CD4-positive, alpha-beta T cell treated with Interleukin-4 for 4 hours (primary cell): Measurements from ENCODE around the gene TFF2.

Source experiments
- DNase-seq: peaks from one replicate; pipeline ENCODE4 v3.0.0-alpha.2; 2020

The TFF2 gene

DNA sequence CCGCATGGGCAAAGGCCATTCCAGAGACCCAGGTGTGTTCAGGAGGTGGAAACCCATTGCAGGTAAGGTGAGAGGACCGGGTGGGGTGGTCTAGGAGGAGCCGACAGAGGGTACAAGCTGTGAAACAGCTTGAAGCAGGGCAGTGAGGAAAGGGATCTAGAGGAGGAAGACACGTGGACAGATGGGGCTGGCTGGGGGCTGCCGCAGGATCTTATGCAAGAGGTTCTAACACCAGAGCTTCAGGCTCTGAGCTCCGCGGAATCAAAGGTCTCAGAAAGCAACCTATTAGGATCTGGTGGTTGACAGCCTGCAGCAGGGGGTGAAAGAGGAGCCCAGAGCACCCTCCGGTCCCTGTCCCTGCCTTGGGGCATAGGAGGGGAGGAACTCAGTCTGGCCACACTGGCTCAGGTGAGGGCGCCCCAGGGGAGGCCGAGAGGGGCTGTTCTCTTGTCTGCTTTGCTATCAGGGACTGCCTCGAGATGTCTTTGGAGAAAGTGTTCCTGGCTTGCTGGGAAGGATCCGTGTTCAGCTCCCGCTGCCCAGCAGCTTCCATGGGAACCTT lies 13.6 kb upstream of the TFF2 start:
- DNase-seq: no peak

DNA sequence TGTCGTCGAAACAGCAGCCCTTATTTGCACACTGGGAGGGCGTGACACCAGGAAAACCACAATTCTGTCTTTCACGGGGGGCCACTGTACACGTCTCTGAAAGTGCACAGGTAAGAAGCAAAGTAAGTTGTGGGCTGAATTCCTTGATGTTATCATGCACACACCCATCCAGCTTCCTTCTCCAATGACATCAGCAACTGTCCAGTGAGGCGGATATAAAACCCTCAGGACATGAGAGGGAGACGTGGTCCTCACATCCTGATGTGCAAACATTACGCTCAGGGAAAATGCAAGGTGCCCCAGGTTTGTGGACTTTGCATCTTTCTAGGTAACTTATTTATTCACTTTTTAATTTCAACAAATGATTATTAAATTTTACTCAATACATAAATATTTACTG lies 12.5 kb upstream of the TFF2 start:
- no peak for DNase-seq

DNA sequence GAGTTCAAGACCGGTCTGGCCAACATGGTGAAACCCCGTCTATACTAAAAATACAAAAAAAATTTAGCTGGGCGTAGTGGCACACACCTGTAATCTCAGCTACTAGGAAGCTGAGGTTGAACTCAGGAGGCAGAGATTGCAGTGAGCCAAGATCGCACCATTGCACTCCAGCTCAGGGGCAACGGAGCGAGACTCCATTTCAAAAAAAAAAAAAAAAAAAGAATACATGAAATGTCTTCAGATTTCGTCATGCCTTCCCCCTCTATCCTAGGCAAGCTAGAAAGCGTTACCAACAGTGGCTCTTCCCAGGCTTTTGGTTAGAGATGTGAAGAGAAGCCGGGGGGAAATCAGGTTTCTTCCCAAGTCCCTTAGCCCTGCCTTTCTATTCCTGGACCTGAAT lies 11.9 kb upstream of the TFF2 start:
- DNase-seq: no peak

DNA sequence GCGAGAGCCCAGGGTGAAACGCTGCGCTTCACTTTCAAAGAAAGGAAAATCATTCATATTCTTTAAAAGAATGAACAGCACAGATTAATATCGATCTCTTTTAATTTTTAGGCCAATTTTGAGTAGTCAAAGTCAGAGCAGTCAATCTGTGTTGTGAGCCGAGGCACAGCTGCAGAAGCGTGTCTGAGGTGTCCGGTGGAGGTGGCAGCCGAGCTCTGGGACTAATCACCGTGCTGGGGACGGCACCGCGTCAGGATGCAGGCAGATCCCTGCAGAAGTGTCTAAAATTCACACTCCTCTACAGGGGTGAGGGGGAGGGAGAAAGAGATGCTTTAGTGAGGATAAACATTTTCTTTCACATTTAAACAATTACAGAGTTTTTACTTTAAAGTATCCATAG lies 11.4 kb upstream of the TFF2 start:
- no peak for DNase-seq

DNA sequence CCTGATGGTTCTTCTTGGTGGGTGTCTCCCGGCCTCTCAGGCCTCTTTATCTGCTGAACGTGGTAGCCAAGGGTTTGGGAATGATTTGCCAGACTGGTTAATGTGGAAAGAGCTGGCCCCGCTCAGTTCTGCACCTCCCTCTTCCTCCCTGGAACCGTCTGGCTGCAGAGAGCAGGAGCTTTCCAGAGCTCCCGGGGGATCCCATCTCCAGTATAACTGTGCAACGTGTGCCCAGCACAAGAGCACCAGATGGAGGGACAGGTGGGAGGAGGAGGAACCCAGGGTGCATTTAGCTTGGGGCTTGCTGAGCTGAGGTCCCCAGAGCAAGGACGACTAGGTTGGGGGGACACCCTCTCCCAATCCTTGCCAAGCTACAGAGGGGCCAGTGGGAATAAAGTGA lies 10.5 kb upstream of the TFF2 start:
- DNase-seq: no peak

DNA sequence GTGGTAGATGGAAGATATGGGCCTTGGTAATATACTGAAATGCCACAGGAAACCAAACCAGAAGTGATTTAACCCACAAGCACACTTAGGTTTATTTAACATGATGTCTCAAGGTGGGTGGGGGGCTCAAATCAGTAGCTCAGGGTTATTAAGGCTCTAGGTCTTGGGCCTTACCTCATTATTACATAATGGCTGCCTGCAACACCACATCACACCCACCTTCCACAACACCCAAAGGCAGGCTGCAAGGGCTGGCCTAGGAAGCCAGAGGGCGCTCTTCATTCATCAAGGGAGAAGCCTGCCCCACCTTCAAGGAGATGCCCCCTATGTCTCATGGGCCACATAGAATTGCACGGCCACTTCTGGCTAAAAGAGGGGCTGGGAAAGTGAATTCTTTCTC lies 9.5 kb upstream of the TFF2 start:
- DNase-seq: no peak

DNA sequence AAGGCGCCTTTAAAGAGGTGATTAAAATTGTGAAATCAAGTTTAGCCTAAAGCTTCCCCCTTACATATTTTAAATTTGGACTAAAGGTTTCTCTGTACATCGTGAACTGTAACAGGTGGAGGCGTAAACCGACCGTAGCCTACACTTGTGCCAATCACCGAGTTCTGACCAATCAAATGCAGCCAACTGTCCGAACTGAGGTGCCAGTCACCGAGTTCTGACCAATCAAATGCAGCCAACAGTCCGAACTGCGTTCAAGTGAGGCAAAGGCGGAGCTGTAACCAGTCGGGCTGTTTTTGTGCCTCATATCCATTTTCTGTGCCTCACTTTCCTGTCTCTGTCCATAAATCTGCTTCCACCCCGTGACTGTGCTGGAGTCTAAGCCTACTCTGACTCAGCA lies 8.1 kb upstream of the TFF2 start:
- DNase-seq: no peak

DNA sequence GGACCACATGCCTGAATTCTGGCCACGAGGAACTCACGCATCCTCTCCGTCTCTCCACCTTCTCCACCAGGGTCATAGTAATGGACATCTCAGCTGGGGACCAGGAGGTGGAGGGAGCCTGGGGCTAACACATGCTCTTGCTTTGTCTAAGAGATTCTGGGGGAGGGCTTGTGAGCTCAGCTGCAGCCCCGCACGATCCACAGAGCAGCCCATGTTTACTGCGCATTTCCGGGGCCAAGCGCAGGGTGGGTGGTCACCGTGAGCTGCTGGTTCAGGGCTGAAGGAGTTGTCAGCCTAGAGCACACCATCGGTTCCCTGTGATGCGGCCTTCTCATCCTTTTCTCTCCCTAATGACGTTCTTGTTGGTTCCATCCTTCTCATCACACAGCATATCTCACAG lies 7.5 kb upstream of the TFF2 start:
- DNase-seq: no peak

DNA sequence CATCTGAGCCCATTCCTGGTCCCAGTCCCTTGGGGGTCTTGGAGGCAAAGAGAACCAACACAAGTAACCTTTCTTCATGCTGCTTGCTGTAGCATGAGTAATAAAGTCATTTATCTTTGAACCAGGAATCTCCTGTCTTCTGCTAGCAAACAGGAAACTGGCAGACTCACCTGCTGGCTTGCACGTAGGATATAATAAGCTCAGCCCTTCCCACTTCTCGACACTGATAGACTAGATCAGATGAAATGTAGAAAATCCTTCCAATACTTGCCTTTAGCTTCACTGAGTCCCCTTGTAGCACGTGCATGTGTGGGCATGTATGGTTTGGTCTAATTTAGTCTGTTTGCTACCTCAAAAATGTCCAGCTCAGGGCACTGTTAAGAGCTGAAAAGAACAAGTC lies 6.5 kb upstream of the TFF2 start:
- DNase-seq: no peak

DNA sequence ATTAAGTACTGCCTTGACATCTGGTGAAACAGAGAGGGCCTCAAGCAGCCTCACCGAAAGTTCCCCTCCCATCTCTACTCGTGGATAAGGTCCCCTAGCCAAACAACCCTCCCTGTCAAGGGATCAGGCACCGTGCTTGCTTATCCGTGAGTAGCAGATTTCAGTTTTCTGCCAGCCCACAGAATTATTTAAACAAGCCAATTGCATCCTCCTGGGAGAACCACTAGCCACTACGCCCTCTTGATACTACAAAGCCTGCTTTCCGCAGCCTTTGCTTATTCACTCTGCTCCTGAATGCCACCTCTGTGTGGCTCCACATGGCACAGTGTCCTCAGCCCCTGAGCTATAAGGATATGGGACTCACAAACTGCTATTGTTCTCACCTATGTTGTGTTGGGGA lies 5.9 kb upstream of the TFF2 start:
- no peak for DNase-seq

DNA sequence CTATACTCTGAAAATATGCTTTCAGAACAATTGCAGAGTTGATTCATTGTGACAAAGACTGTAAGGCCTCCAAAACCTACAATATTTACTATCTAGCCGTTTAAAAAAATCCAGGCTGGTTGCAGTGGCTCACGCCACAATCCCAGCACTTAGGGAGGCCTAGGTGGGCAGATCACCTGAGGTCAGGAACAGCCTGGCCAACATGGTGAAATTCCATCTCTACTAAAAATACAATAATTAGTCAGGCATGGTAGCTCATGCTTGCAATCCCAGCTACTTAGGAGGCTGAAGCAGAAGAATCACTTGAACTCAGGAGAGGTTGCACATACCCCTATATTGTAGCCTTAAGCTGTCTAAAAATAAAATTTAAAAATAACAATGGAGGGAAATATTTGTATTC lies 5.3 kb upstream of the TFF2 start:
- no peak for DNase-seq

DNA sequence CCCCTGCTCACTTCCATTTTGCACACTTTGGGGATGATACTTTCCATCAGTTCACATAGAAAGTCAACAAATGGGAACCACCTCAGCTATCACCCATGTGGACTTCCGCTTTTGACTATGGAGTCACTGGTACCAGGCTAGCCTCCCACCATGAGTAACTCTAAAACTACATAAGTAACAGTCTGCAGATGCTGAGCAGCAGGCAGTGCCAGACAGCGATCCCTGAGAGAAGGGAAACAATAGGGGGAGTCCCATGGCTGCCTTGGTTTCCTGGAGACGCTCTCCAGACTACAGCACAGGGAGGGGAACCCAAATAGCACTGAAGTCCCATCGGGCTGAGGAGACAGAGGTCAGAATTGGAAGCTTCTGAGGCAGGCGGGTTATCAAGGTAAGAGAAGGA lies 2.8 kb upstream of the TFF2 start:
- DNase-seq: no peak

DNA sequence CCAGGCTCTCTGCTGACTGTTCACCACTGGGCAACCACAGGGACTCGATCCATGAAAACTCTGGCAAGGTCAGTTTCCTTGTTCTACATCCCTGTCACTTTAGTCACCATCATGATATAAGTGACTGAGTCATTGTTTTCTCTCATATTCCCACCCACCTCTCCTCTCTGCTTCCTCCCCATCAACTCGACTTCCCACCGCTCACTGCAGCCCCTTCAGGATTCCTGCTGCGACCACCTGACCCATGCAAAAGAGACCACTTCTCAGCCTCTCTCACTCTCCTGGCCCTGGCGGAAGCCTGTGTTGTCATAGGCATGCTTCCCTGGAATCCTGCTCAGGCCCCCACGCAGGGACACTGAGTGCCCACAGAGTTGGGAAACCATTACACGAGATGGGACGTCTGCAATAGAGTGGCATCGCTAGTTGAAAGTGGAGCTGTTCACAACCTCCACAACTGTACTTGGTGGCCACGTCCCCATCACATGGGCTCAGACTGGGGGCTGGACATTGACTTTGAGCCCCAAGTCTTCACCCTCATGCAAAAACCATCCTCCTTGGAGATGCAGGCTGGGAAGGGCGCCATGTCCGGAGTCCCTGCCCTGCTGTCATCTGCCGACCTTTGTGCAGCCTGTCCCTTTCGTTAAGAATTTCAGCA lies 1.8 kb upstream of the TFF2 start:
- no peak for DNase-seq

DNA sequence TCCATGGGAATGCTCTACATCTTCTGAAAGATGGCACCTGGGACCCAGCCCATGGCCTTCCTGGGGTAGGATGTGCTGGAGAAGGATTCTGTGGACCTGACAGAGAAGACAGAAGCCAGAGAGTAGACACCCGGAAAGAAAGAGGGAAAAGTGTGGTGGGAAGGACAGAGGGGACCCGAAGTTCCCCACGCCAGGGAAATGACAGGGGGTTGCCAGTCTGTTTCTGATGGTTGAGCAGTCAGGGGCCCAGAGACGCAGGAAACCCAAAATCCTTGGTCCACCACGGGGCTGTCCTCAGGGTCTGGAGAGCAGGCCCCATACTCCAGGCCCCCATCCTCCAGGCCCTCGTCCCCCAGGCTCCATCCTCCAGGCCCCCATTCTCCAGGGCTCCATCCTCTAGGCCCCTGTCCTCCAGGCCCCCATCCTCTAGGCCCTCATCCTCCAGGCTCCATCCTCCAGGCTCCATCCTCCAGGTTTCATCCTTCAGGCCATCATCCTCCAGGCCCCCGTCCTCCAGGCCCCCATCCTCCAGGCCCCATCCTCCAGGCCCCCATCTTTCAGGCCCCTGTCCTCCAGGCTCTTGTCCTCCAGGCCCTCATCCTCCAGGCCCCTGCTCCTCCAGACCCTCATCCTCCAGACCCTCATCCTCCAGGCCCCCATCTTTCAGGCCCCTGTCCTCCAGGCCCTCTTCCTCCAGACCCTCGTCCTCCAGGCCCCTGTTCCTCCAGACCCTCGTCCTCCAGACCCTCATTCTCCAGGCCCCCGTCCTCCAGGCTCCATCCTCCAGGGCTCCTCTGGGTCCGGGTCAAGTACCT lies 1.0 kb upstream of the TFF2 start:
- DNase-seq: no peak

DNA sequence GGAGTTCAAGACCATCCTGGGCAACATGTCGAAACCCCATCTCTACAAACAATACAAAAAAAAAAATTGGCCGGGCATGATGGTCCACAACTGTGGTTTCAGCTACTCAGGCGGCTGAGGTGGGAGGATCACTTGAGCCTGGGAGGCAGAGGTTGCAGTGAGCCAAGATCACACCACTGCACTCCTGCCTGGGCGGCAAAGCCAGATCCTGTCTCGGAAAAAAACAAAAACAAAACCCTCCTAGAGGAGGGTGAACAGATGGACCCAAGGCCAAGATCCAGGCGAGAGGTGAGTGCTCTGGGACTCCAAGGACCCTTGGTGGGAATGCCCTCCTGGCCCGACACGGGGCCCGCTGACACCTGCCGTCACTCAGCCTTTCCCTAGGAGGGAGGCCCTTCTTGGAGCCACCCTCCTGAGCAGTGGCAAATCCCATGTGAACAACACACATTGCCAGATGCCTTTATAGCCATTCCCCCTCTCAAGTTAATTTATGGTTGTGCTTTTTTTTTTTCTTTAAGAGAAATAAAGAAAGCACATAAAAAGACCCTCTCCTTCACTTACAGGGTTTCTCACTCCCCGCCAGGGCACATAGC lies 380 bp downstream of the TFF2 start:
- no peak for DNase-seq

DNA sequence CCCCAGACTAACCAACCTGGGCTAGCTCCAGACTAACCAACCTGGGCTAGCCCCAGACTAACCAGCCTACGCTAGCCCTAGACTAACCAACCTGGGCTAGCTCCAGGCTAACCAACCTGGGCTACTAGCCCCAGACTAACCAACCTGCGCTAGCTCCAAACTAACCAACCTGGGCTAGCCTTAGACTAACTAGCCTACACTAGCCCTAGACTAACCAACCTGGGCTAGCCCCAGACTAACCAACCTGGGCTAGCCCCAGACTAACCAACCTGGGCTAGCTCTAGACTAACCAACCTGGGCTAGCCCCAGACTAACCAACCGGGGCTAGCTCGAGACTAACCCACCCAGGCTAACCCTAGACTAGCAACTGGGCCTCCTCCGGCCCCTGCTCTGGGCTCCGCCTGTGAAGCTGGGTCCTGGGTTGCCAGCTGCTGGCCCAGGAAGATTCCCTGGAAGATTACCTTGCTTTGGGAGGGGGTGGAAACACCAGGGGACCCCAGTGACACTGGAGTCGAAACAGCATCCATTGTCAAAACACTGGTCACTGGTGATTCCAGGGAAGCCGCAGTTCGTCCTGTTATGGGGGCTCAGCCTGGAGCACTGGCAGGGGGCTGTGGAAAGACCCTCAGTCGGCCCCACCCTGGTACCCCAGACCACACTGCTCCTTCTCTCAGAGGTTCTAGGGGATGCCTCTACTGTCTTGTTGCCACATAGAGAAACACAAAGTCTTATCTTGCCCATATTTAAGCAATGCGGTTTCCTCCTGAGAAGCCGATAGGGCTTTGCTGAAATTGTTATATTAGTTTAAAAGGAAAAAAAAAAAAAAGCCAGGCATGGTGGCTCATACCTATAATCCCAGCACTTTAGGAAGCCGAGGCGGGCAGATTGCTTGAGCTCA lies 1.1 kb downstream of the TFF2 start:
- no peak for DNase-seq

DNA sequence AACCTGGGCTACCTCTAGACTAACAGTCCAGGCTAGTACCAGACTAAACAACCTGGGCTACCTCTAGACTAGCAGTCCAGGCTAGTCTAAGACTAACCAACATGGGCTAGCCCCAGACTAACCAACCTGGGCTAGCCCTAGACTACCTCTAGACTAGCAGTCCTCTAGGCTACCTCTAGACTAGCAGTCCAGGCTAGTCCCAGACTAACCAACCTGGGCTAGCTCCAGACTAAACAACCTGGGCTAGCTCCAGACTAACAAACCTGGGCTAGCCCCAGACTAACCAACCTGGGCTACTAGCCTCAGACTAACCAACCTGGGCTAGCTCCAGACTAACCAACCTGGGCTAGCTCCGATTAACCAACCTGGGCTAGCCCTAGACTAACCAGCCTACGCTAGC lies 2.0 kb downstream of the TFF2 start:
- no peak for DNase-seq

DNA sequence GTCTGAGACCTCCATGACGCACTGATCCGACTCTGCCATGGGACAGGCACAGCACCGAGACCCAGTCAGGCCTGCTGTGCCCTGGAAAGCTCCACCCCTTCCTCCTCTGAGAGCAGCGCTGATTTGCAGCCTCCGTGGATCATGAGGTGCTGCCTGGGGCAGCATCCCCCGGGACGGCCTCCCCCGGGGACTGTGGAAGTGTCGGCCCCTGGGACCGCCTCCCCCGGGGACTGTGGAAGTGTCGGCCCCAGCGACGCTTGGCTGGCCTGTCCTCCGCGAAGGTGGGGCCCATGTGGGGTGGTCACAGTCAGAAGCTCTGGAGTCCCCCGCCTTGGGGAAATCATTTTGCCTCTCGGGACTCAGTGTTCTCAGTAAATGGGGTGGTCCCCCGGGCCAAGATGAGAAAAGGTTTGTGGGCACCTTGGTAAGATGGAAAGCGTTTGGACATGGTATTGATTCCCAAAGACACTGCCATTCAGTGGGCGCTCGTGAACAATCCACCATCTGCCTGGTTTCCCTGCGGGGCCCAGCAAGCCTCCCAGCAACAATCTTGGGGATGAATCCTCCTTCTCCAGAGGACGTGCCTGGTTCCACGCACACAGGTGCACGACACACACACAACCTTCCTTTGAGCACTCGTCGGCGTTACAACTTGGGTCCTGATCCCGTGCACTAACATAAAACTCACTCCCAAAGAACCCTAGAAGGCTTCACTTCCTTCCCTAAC lies 3.0 kb downstream of the TFF2 start:
- no peak for DNase-seq

DNA sequence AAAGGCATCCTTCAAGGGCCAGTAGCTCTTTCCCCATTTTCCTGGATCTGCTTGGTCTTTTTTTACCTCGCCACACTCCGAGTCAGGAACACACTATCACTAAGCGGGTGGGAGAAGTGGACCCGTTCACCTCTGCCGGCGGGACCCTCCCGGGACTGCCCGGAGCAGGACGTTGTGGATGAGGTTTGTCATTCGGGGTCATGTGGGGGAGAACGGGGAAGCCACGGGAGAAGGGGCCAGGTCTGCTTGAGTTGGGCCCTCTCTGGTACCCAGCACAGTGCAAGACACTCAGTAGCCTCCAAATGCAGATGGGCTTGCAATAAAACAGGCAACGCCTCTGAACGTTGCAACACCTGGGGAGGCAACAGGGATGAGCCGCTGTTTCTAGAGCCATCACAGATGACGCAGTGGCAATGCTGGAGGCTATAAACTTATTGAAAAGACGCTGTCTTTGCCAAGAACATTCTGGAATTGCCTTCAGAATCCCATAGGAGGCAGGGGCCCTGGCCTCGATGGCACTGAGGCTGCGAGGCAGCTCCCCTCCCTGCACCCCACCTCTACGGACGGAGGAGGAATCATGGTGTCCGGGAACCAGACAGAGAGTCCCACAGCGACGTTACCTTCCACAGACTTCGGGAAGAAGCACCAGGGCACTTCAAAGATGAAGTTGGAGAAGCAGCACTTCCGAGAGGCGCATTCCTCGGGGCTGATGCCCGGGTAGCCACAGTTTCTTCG lies 3.8 kb downstream of the TFF2 start:
- DNase-seq: no peak

DNA sequence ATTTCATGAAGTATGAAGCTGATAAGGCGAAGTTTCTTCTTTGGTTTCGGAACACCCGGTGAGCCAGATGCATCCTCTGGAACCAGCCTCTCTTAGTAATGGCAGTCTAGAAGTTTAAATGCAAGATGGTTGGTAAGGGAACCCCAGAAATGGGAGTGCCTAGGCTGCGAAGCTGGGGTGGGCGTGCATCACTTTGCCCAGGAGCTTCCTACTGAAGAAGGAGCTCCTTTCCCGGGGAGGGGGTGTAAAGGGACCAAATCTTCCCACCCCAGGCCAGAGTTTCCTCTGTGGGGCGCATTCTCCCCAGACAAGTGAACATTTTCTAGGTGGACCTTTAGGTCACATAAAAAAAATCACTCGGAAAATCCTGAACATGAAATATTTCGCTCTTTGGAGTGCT lies 4.4 kb downstream of the TFF2 start:
- DNase-seq: no peak

DNA sequence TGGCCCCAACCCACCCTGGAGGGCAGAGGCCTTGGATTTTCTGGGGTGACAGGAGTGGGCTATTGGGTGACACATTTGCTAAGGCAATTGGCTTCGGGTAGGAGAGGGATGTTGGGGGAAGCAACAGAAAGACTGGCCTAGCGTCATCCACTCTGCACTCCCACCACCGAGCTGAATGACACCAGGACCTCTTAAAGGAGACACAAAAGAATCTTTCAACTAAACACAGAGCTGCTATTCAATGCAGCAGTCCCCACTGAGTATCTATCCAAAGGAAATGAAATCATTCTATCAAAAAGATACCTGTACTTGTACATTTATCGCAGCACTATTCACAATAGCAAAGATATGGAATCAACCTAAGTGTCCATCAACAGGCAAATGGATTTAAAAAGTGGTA lies 6.2 kb downstream of the TFF2 start:
- no peak for DNase-seq
